HepG2 (cell line): ENCODE measurements around the gene RAP1A. TPM values are rescaled to one million over a fixed set of nuclear protein-coding genes. Genes with fewer than 3 reads are reported as not detected.

ENCODE experiments used
- ATAC-seq: fragments of 200-7000 bp; cut with Tn5 transposase; 3 replicates; pipeline ENCODE4 v1.9.1; 2020; ENCODE audit warnings: mild to moderate bottlenecking, moderate library complexity
- BruUV-seq: library from RNA; stranded (reverse); fragments of 400-500 nt; replicated peaks from 2 replicates; lab custom pipeline; 2021; lab: Mats Ljungman, UMichigan
- CTCF ChIA-PET: fragments of 300-600 bp; formaldehyde crosslinking; extraction: SDS; loops from one replicate; lab custom pipeline; 2021; ENCODE audit warnings: low total read pairs, inconsistent platforms, low intra/inter-chr PET ratio; lab: Yijun Ruan, JAX
- POLR2A ChIA-PET: fragments of 350-600 bp; sonication (Branson Sonifier 250); formaldehyde crosslinking; loops from one replicate; lab custom pipeline; 2020; ENCODE audit warnings: antibody characterized with exemption, inconsistent platforms; lab: Yijun Ruan, JAX
- DNase-seq: peaks from one replicate; pipeline ENCODE4 v3.0.0-alpha.2; 2015; ENCODE audit warnings: low spot score
- FAIRE-seq: peaks from 3 replicates; lab custom pipeline; 2011; peaks lifted over from hg19 to GRCh38; lab: Jason Lieb, UNC
- H2AFZ ChIP-seq: one replicate; pipeline ENCODE4 v1.6.1; 2011; ENCODE audit warnings: low read length, inconsistent platforms
- H3K27ac ChIP-seq: fragments of 300-600 bp; 3 replicates; pipeline ENCODE4 v1.8.0; 2011; ENCODE audit warnings: mixed run types, mild to moderate bottlenecking, mixed read lengths, low read length, inconsistent platforms; ENCODE audit not compliant: insufficient read depth; ENCODE audit errors: extremely low read length
- H3K27me3 ChIP-seq, 2 experiments: fragments of 200-600 bp in 1 of 2; 2 replicates in 1 of 2; 3 replicates in 1 of 2; pipeline versions ENCODE4 v1.6.0 to v1.8.0; 2011; ENCODE audit warnings: low read length in 2 of 2, mild to moderate bottlenecking in 2 of 2, moderate library complexity in 2 of 2, inconsistent platforms in 1 of 2; ENCODE audit not compliant: insufficient read depth in 2 of 2, control insufficient read depth in 1 of 2
- H3K36me3 ChIP-seq, 2 experiments: fragments of 200-600 bp in 1 of 2; replicated peaks in 1 of 2; 2 replicates in 1 of 2; 3 replicates in 1 of 2; pipeline versions ENCODE4 v1.5.1 to v1.8.0; 2011; ENCODE audit warnings: low read length in 2 of 2, inconsistent platforms in 1 of 2; ENCODE audit not compliant: insufficient read depth in 2 of 2, control insufficient read depth in 1 of 2
- H3K4me1 ChIP-seq: 2 replicates; pipeline ENCODE4 v1.5.1; 2012; ENCODE audit warnings: low read length, inconsistent platforms; ENCODE audit not compliant: insufficient read depth
- H3K4me2 ChIP-seq: 2 replicates; pipeline ENCODE4 v1.6.0; 2011; ENCODE audit warnings: low read depth, low read length, inconsistent platforms
- H3K4me3 ChIP-seq, 3 experiments: fragments of 200-600 bp in 1 of 3; sonication (generic), shearing (Covaris generic) in 1 of 3; replicated peaks in 1 of 3; 2 replicates each; pipeline ENCODE4 v1.5.1; 2011 to 2016; ENCODE audit warnings: low read length in 3 of 3, inconsistent platforms in 2 of 3, low read depth in 2 of 3, mild to moderate bottlenecking in 2 of 3, control low read depth in 1 of 3, mixed read lengths in 1 of 3; ENCODE audit not compliant: insufficient read depth in 1 of 3
- H3K79me2 ChIP-seq: one replicate; pipeline ENCODE4 v1.6.1; 2011; ENCODE audit warnings: low read length, inconsistent platforms; ENCODE audit not compliant: insufficient read depth
- H3K9ac ChIP-seq: 2 replicates; pipeline ENCODE4 v1.6.0; 2011; ENCODE audit warnings: mild to moderate bottlenecking, low read depth, low read length, inconsistent platforms; ENCODE audit not compliant: insufficient read depth
- H3K9me3 ChIP-seq: 2 replicates; pipeline ENCODE4 v1.5.1; 2012; ENCODE audit warnings: mild to moderate bottlenecking, low read length
- H4K20me1 ChIP-seq: 2 replicates; pipeline ENCODE4 v1.6.0; 2011; ENCODE audit warnings: inconsistent platforms, mild to moderate bottlenecking, low read length, moderate library complexity; ENCODE audit not compliant: insufficient read depth
- MAZ ChIP-seq, 2 experiments: sonication (generic) in 1 of 2; formaldehyde crosslinking in 1 of 2; IDR thresholded peaks; 2 replicates each; pipeline versions ENCODE4 v1.5.0 to v1.6.1; 2012 to 2020; ENCODE audit warnings: low read depth in 2 of 2, mild to moderate bottlenecking in 2 of 2, borderline replicate concordance in 1 of 2, improper control_type of control experiment in 1 of 2, low read length in 1 of 2, missing genetic modification reagents in 1 of 2, moderate library complexity in 1 of 2
- RAD21 ChIP-seq: fragments of 450-650 bp; formaldehyde crosslinking; IDR thresholded peaks from 2 replicates; pipeline ENCODE4 v1.5.0; 2020; ENCODE audit warnings: mild to moderate bottlenecking
- RARA ChIP-seq: IDR thresholded peaks from 2 replicates; pipeline ENCODE4 v1.6.1; 2016; ENCODE audit warnings: missing genetic modification reagents, missing compliant biosample characterization
- SOX6 ChIP-seq, 2 experiments: fragments of 450-650 bp in 1 of 2; sonication (generic) in 1 of 2; formaldehyde crosslinking in 1 of 2; IDR thresholded peaks; 2 replicates each; pipeline versions ENCODE4 v1.4.0 to v1.6.1; 2017 to 2020; ENCODE audit warnings: antibody characterized with exemption in 1 of 2, mild to moderate bottlenecking in 1 of 2, missing genetic modification reagents in 1 of 2
- TFE3 ChIP-seq: IDR thresholded peaks from 2 replicates; pipeline ENCODE4 v1.6.1; 2016
- YEATS2 ChIP-seq: sonication (generic); formaldehyde crosslinking; IDR thresholded peaks from 2 replicates; pipeline ENCODE4 v1.4.0; 2020; ENCODE audit warnings: missing genetic modification reagents, borderline replicate concordance
- ZNF317 ChIP-seq: sonication (generic); formaldehyde crosslinking; IDR thresholded peaks from 2 replicates; pipeline ENCODE4 v1.5.0; 2020; ENCODE audit warnings: mild to moderate bottlenecking, missing genetic modification reagents
- ZNF407 ChIP-seq: sonication (generic); formaldehyde crosslinking; IDR thresholded peaks from one replicate; pipeline ENCODE4 v1.5.1; 2020; ENCODE audit warnings: mild to moderate bottlenecking, missing genetic modification reagents; ENCODE audit errors: not compliant biosample characterization
- ZNF574 ChIP-seq: sonication (generic); formaldehyde crosslinking; IDR thresholded peaks from 2 replicates; pipeline ENCODE4 v1.4.0; 2020; ENCODE audit warnings: missing genetic modification reagents
- ZNF766 ChIP-seq: sonication (generic); formaldehyde crosslinking; IDR thresholded peaks from 2 replicates; pipeline ENCODE4 v1.5.0; 2020; ENCODE audit warnings: missing genetic modification reagents, borderline replicate concordance
- WGBS: methylation state at CpG from one replicate; pipeline ENCODE4 v1.1.6; 2017; ENCODE audit warnings: low lambda C conversion rate; 5-methylcytosine and 5-hydroxymethylcytosine counted together
- in situ Hi-C: cut with HindIII; loops from 2 replicates; pipeline ENCODE4 v1.10.0; 2017; ENCODE audit warnings: low pct_unique_long_range_greater_than_20kb; ENCODE audit not compliant: extremely low pct_ligation_motif_present
- intact Hi-C: fragments of 100-400 bp; cut with micrococcal nuclease; formaldehyde crosslinking; loops from one replicate; pipeline ENCODE4 v1.10.0; 2022; ENCODE audit not compliant: unreplicated experiment
- polyA plus RNA-seq, 8 experiments: library from polyadenylated mRNA; depleted of rRNA in 3 of 8; stranded (reverse) in 7 of 8; unstranded in 1 of 8; fragments of >200 nt; fragmentation: Illumina TruSeq in 4 of 8; extraction: Trizol in 4 of 8; gene quantifications; 2 replicates each; pipeline versions ENCODE4 v1.2.1 to v1.2.3, GENCODE V29; 2011 to 2016; ENCODE audit warnings: low read depth in 4 of 8, missing spikeins in 1 of 8, mixed read lengths in 1 of 8; ENCODE audit not compliant: insufficient read depth in 1 of 8
- total RNA-seq, 5 experiments: library from RNA; depleted of rRNA; stranded (reverse); fragments of >200 nt; fragmentation: Illumina TruSeq; extraction: Trizol; gene quantifications; 2 replicates each; pipeline ENCODE4 v1.2.3, GENCODE V29; 2016; ENCODE audit warnings: low read depth in 1 of 5

The RAP1A gene
- total and polyA plus RNA-seq, 2 of the 13 experiments (the other 11 are each of a cell fraction or from before 2014, with no cell fraction given), result 19.0 to 20.7 TPM

GRCh38 chr1:111571987-111572386 lies 47.6 kb upstream of the RAP1A start:
- no peak overlapping the region for H3K4me2 ChIP-seq
- no peak for FAIRE-seq
- 58% methylated on average over 2 of the region's 2 CpGs for WGBS
- H3K4me1 ChIP-seq, result peaks cover 32% of the 10 kb centered on the region
- no peak overlapping the region for H3K4me3 ChIP-seq
- H3K79me2 ChIP-seq, result no peaks in the 10 kb centered on the region
- no peak for DNase-seq
- ATAC-seq, result no peak
- H3K27ac ChIP-seq, result no peak overlapping the region
- no peaks in the 10 kb centered on the region for H3K27me3 ChIP-seq
- CTCF ChIA-PET, result no interaction called here
- H3K9ac ChIP-seq, result no peak overlapping the region
- no peaks in the 10 kb centered on the region for H4K20me1 ChIP-seq
- no peaks in the 10 kb centered on the region for H3K36me3 ChIP-seq
- intact Hi-C loops (no loop called here), in situ Hi-C loops (no loop called here)
- TF ChIP-seq ZNF407 (CRISPR knock-in tag) (no peak), SOX6 (IDR thresholded peaks at IDR 0.05) (no peak), SOX6 (CRISPR knock-in tag; IDR thresholded peaks at IDR 0.05) (no peak), RARA (CRISPR knock-in tag) (no peak), MAZ (IDR thresholded peaks at IDR 0.05; ENCODE audit: borderline replicate concordance, low read depth, low read length) (no peak), MAZ (CRISPR knock-in tag; IDR thresholded peaks at IDR 0.05; ENCODE audit: low read depth) (no peak), YEATS2 (CRISPR knock-in tag) (no peak), ZNF766 (CRISPR knock-in tag) (no peak), TFE3 (no peak), ZNF574 (no peak), RAD21 (CRISPR knock-in tag) (no peak), ZNF317 (CRISPR knock-in tag) (no peak)
- H3K9me3 ChIP-seq, result no peaks in the 10 kb centered on the region
- POLR2A ChIA-PET, result no interaction called here
- H2AFZ ChIP-seq, result no peak overlapping the region
- BruUV-seq, result no TSS peak
